OCI-LY3 (cell line): ENCODE measurements around the gene SLC44A3.

Experiments used
- CTCF ChIP-seq: fragments of 200-600, 300-600 bp; sonication (generic); IDR thresholded peaks from 2 replicates; pipeline ENCODE4 v1.5.1; 2014; ENCODE audit warnings: antibody characterized with exemption, low read length, low read depth
- EZH2phosphoT487 ChIP-seq: fragments of 200-600 bp; shearing (Covaris generic); IDR thresholded peaks from 2 replicates; pipeline ENCODE4 v1.6.1; 2018; ENCODE audit warnings: antibody characterized with exemption, mixed run types, low read depth

DNA sequence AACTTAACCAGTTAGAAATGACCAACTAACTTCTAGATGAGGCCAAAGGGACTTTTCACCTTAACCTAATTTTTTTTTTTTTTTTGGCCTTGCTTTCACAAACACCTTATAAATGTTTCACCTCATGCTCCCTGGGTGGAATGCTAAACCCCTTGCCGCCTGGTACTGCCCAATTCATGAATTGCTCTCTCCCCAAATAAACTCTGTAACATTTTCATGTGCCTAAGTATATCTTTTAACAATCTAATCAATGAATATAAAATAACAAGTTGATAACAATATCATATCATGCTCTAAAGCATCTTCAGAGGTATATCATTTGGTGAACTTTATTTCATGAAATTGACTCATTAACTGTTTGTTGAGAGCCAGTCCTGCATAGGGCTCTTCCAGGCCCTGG, 117.7 kb downstream of the SLC44A3 start:
- TF ChIP-seq CTCF, result no peak
- TF ChIP-seq EZH2phosphoT487, result no peak
